Testis (tissue), 3 donors: ENCODE measurements around the gene CMTM7. TPM values are rescaled to one million over a fixed set of nuclear protein-coding genes. Genes with fewer than 3 reads are reported as not detected.

Experiments used
- DNase-seq: peaks from one replicate; pipeline ENCODE4 v3.0.0-alpha.2; 2019
- H3K27ac ChIP-seq, 2 donors: fragments of 200-600 bp; sonication (generic); one replicate each; pipeline ENCODE4 v1.5.1; 2019
- H3K27me3 ChIP-seq: fragments of 200-600 bp; sonication (generic); one replicate; pipeline ENCODE4 v1.5.1; 2019
- H3K36me3 ChIP-seq: fragments of 200-600 bp; sonication (generic); one replicate; pipeline ENCODE4 v1.5.1; 2017; ENCODE audit warnings: low read depth; ENCODE audit errors: missing control alignments
- H3K4me1 ChIP-seq: fragments of 200-600 bp; sonication (generic); one replicate; pipeline ENCODE4 v1.5.1; 2019
- H3K4me3 ChIP-seq, 2 donors: fragments of 200-600 bp; sonication (generic); one replicate each; pipeline ENCODE4 v1.5.1; 2017 to 2019
- H3K9me3 ChIP-seq: fragments of 200-600 bp; sonication (generic); one replicate; pipeline ENCODE4 v1.5.1; 2017
- CTCF ChIP-seq, 3 experiments: fragments of 450-650 bp in 2 of 3; fragments of 200-600 bp in 1 of 3; sonication (generic) in 1 of 3; IDR thresholded peaks; one replicate each; pipeline ENCODE4 v1.5.1; 2016 to 2019; ENCODE audit warnings: antibody characterized with exemption in 3 of 3, mild to moderate bottlenecking in 2 of 3, moderate library complexity in 1 of 3
- POLR2A ChIP-seq: fragments of 450-650 bp; IDR thresholded peaks from one replicate; pipeline ENCODE4 v1.6.1; 2017; ENCODE audit warnings: antibody characterized with exemption, mild to moderate bottlenecking, moderate library complexity
- WGBS, 2 donors: methylation state at CpG; one replicate each; pipeline ENCODE4 v1.1.5; 2018; 5-methylcytosine and 5-hydroxymethylcytosine counted together
- intact Hi-C: fragments of 100-400 bp; cut with DNase I; formaldehyde crosslinking; loops from one replicate; pipeline ENCODE4 v1.15.1; 2023; ENCODE audit warnings: low total_unique reads
- polyA plus RNA-seq: library from polyadenylated mRNA; stranded (reverse); fragments of 350-450 nt; fragmentation: Illumina TruSeq; extraction: RNeasy Lipid Tissue Mini Kit (QIAGEN cat#74804); gene quantifications from one replicate; pipeline ENCODE4 v1.2.3, GENCODE V29; 2014; ENCODE audit warnings: low read depth, low replicate concordance; ENCODE audit not compliant: insufficient read depth
- total RNA-seq, 2 donors: library from RNA; depleted of rRNA; stranded (reverse); fragments of >200 nt; gene quantifications; one replicate each; pipeline ENCODE4 v1.2.3, GENCODE V29; 2016

Gene CMTM7
- total and polyA plus RNA-seq, 3 donors from 2014 or later = 15.0 to 40.9 (median 19.7) TPM

GRCh38 chr3:32474201-32474600 lies 82.5 kb downstream of the CMTM7 start:
- 83 to 93% methylated on average over 2 of the region's 2 CpGs for WGBS, 2 donors
- TF ChIP-seq CTCF (IDR thresholded peaks at IDR 0.05) = no peak
- no peak for TF ChIP-seq POLR2A
- DNase-seq = no peak
- intact Hi-C loops = no loop called here
- Histone ChIP-seq H3K27ac (no peak overlapping the region), H3K9me3 (no peaks in the 10 kb centered on the region), H3K4me1 (peaks cover 7% of the 10 kb centered on the region), H3K27me3 (no peaks in the 10 kb centered on the region), H3K4me3 (no peak overlapping the region), H3K36me3 (no peaks in the 10 kb centered on the region)

- TF ChIP-seq CTCF (IDR thresholded peaks at IDR 0.05) (no peak), POLR2A (no peak)
- no peak overlapping the region for H3K27ac ChIP-seq
- H3K36me3 ChIP-seq = no peaks in the 10 kb centered on the region
- H3K27me3 ChIP-seq = no peaks in the 10 kb centered on the region
- H3K4me1 ChIP-seq = no peaks in the 10 kb centered on the region
- H3K9me3 ChIP-seq = no peaks in the 10 kb centered on the region
- intact Hi-C loops = no loop called here
- DNase-seq = no peak
- H3K4me3 ChIP-seq = no peak overlapping the region
- 49 to 74% methylated on average over 1 of the region's 1 CpG for WGBS, 2 donors
Observed at GRCh38 chr3:32480604-32481003, 89.0 kb downstream of the CMTM7 start.

GRCh38 chr3:32481791-32482631 lies 90.4 kb downstream of the CMTM7 start:
- Histone ChIP-seq H3K36me3 (no peaks in the 10 kb centered on the region), H3K4me1 (no peaks in the 10 kb centered on the region), H3K4me3 (no peak overlapping the region), H3K27ac (no peak overlapping the region), H3K27me3 (no peaks in the 10 kb centered on the region), H3K9me3 (no peaks in the 10 kb centered on the region)
- no peak for DNase-seq
- WGBS, 2 donors = 90 to 91% methylated on average over 3 of the region's 3 CpGs
- TF ChIP-seq CTCF (IDR thresholded peaks at IDR 0.05) (no peak), POLR2A (no peak)
- intact Hi-C loops = no loop called here

GRCh38 chr3:32482693-32483092 lies 91.0 kb downstream of the CMTM7 start:
- Histone ChIP-seq H3K27me3 (no peaks in the 10 kb centered on the region), H3K27ac (no peak overlapping the region), H3K4me1 (no peaks in the 10 kb centered on the region), H3K4me3 (no peak overlapping the region), H3K36me3 (no peaks in the 10 kb centered on the region), H3K9me3 (no peaks in the 10 kb centered on the region)
- 87 to 100% methylated on average over 1 of the region's 1 CpG for WGBS, 2 donors
- no peak for TF ChIP-seq POLR2A
- TF ChIP-seq CTCF (IDR thresholded peaks at IDR 0.05) = no peak
- intact Hi-C loops = no loop called here
- DNase-seq = no peak

- DNase-seq = no peak
- no peaks in the 10 kb centered on the region for H3K4me1 ChIP-seq
- no peak overlapping the region for H3K4me3 ChIP-seq
- H3K27me3 ChIP-seq = no peaks in the 10 kb centered on the region
- H3K36me3 ChIP-seq = no peaks in the 10 kb centered on the region
- TF ChIP-seq CTCF (IDR thresholded peaks at IDR 0.05) = no peak
- no peak for TF ChIP-seq POLR2A
- intact Hi-C loops = no loop called here
- 42 to 70% methylated on average over 1 of the region's 1 CpG for WGBS, 2 donors
- H3K27ac ChIP-seq = no peak overlapping the region
- H3K9me3 ChIP-seq = no peaks in the 10 kb centered on the region
Observed at GRCh38 chr3:32483772-32484171, 92.1 kb downstream of the CMTM7 start.
